Dermis blood vessel endothelial cell (primary cell): ENCODE measurements around the gene ZNF672. TPM values are rescaled to one million over a fixed set of nuclear protein-coding genes. Genes with fewer than 3 reads are reported as not detected.

Source experiments
- DNase-seq: peaks from one replicate; pipeline ENCODE4 v3.0.0; 2010
- total RNA-seq: library from RNA; depleted of rRNA; stranded (reverse); fragments of >200 nt; gene quantifications from 2 replicates; pipeline ENCODE4 v1.2.3, GENCODE V29; 2014

Gene ZNF672
- total RNA-seq, 1 donor from 2014 or later = 28.1 TPM

GRCh38 chr1:248837045-248837780, 811 bp upstream of the ZNF672 start:
- DNase-seq = no peak

- peak; percentile 88 for DNase-seq
These were observed 538 bp downstream of the ZNF672 start for GRCh38 chr1:248838357-248839167.

- no peak for DNase-seq
These were observed 1.1 kb downstream of the ZNF672 start for GRCh38 chr1:248839168-248839555.

GRCh38 chr1:248840946-248841345, 2.9 kb downstream of the ZNF672 start:
- no peak for DNase-seq

GRCh38 chr1:248841702-248842395, 3.8 kb downstream of the ZNF672 start:
- peak; percentile 69 for DNase-seq

GRCh38 chr1:248842781-248843331, 4.8 kb downstream of the ZNF672 start:
- no peak for DNase-seq

GRCh38 chr1:248843687-248844086, 5.7 kb downstream of the ZNF672 start:
- DNase-seq = no peak

- no peak for DNase-seq
These were observed 6.5 kb downstream of the ZNF672 start for GRCh38 chr1:248844526-248844925.

GRCh38 chr1:248847181-248847955, 9.3 kb downstream of the ZNF672 start:
- DNase-seq = no peak

GRCh38 chr1:248847956-248848561, 10.0 kb downstream of the ZNF672 start:
- DNase-seq = no peak

GRCh38 chr1:248848602-248849001, 10.6 kb downstream of the ZNF672 start:
- DNase-seq = no peak

- no peak for DNase-seq
These were observed 11.1 kb downstream of the ZNF672 start for GRCh38 chr1:248849152-248849551.

GRCh38 chr1:248849637-248850036, 11.6 kb downstream of the ZNF672 start:
- no peak for DNase-seq

GRCh38 chr1:248850124-248850523, 12.1 kb downstream of the ZNF672 start:
- no peak for DNase-seq

- DNase-seq = no peak
These were observed 12.7 kb downstream of the ZNF672 start for GRCh38 chr1:248850536-248851251.

GRCh38 chr1:248851390-248851789, 13.4 kb downstream of the ZNF672 start:
- no peak for DNase-seq

- DNase-seq = no peak
These were observed 14.7 kb downstream of the ZNF672 start for GRCh38 chr1:248852481-248853405.

- no peak for DNase-seq
These were observed 15.8 kb downstream of the ZNF672 start for GRCh38 chr1:248853663-248854375.

- DNase-seq = no peak
These were observed 17.6 kb downstream of the ZNF672 start for GRCh38 chr1:248855580-248855979.
